Measurements from ENCODE around the gene DNAJC3. TPM values are rescaled to one million over a fixed set of nuclear protein-coding genes. Genes with fewer than 3 reads are reported as not detected.
"Not testable (repeated sequence)": the region's sequence is repeated elsewhere in the genome, so short reads cannot be mapped to it uniquely, and the experiment has no call there.

Gene DNAJC3
- polyA plus RNA-seq, 3 donors, result 41.3 to 44.2 (median 42.9) TPM

GRCh38 chr13:95667235-95667634, 9.7 kb upstream of the DNAJC3 start:
- not testable (repeated sequence) for DNase-seq (ENCODE audit: low read depth in 3 of 3, low spot score in 2 of 3)

DNA sequence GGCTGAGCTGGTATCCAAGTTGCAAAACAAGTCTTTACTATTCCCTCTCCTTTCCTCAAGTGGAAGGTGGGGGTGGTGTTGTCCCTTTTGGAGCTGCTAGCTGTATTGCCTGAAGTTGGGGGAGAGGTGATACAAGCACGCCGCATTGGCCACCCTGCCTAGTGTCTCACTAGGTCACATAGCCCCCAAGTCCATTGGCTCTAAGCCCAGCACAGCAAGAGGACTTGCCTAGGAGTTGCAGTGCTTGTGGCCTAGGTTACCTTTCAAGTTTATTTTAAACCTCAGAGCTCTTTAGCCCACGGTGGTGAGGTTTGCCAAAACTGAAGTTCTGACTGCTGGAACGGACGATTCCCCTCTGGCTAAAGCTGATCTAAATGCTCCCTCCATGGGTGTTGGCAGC, 5.3 kb upstream of the DNAJC3 start:
- no peak for DNase-seq (ENCODE audit: low read depth in 3 of 3, low spot score in 2 of 3)

GRCh38 chr13:95676105-95676761, 706 bp upstream of the DNAJC3 start:
- peak; percentile 36 to 61 (median 41) for DNase-seq (ENCODE audit: low read depth in 3 of 3, low spot score in 2 of 3)

DNA sequence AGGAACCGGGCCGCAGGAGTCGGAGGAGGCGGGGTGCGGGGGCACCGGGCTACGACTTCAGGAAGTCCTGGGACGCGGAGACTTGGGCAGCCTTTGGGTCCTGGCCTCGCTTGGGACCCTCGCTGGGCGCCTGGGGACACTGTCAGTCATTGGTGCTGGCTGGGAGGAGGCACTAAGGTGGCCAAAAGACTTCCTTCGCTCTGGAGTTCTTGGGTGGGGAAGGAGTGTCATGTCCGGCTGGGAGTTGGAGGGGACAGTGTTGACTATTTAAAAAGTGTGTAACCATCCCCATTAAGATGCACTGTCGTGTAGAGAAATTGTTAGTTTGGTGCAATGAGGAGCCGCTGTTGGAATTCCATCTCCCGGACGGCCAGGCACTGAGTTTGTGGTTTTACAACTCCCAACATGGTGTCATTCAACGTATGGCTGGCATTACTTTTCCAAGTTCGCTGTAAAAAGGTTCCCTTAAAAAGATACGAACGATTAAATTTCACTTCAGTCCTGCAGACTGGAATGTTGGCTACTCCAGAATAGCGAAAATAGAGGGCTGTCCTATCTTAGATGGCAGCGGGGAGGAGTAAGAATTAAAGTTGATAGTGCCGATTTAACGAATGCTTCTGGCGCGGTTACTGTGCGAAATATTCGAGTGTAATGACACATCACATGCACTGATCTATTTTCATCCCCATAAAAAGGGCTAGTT, 776 bp downstream of the DNAJC3 start:
- peak in 2 of 3 donors; percentile 13 to 23 for DNase-seq (ENCODE audit: low read depth in 3 of 3, low spot score in 2 of 3)

DNA sequence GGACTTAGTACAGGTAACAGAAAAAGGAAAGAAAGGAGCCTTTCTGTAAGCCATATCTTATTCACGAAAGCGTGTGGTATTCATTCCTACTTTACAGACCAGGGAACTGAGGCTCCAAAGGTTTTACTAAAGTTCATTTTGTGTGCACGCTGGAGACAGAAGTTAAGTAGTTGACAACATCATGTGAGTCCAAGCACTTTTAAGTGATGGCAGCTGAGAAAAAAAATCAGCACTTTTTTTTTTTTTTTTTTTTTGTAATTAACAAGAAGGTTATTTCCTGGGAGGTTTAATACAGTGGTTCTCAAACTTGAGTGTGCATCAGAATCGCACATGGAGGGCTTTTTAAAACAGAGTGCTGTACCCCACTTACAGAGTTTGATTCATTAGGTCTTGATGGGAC, 2.0 kb downstream of the DNAJC3 start:
- DNase-seq (ENCODE audit: low read depth in 3 of 3, low spot score in 2 of 3), result no peak

DNA sequence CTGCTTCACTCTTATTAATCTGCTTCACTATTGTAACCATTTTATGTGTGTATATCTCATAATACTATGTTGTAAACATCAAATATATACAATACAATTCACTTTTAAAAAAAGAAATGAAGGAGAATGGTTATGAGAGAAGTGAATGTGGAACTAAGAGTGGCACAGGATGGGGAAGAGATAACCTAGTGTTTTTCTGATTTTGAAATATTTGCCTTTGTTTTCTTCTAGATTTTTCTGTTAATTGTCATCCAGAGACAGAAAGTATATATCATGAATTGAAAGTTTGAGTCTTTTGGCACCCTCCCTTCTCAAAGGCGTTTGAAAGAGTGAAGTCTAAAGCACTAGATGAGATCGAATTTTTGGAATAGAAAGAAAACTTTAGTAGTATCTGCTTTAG, 2.8 kb downstream of the DNAJC3 start:
- no peak for DNase-seq (ENCODE audit: low read depth in 3 of 3, low spot score in 2 of 3)

GRCh38 chr13:95684418-95684817, 7.5 kb downstream of the DNAJC3 start:
- no peak for DNase-seq (ENCODE audit: low read depth in 3 of 3, low spot score in 2 of 3)

- not testable (repeated sequence) for DNase-seq (ENCODE audit: low read depth in 3 of 3, low spot score in 2 of 3)
Measured at GRCh38 chr13:95684960-95685359, 8.0 kb downstream of the DNAJC3 start.

DNA sequence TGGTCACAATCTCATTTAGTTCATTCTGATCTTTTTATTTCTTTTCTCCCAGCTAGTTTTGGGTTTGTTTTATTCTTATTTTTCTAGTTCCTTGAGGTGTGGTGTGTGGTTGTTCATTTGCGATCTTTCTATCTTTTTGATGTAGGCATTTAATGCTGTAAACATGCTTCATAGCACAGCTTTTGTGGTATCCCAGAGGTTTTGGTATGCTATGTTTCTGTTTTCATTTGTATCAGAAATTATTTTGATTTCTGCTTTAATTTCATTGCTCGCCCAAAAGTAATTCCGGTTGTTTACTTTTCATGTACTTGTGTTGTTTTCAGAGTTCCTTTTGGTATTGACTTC, 12.6 kb downstream of the DNAJC3 start:
- DNase-seq (ENCODE audit: low read depth in 3 of 3, low spot score in 2 of 3), result no peak

- not testable (repeated sequence) for DNase-seq (ENCODE audit: low read depth in 3 of 3, low spot score in 2 of 3)
Measured at GRCh38 chr13:95690986-95691385, 14.0 kb downstream of the DNAJC3 start.

DNA sequence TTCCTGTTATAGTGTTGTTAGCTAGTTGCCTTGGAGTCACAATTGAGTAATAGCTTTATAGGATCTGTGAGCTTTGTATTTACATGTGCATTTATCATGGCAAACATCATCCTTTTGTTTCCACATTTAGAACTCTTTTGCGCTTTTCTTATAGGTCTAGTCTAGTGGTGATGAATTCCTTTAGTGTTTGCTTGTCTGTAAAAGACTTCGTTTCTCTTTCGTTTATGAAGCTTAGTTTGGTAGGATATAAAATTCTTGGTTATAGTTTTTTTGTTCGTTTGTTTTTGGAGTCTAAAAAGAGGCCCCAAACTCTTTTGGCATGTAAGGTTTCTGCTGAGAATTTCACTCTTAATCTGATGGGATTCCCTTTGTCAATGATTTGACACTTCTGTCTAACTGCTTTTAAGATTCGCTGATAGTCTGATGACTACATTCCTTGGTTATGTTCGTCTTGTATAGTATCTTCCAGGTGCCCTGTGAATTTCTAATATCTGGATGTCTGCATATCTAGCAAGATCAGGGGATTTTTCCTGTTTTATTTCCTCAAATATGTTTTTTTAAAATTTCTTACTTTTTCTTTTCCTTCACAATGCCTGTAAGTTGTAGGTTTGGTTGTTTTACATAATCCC, 20.2 kb downstream of the DNAJC3 start:
- DNase-seq (ENCODE audit: low read depth in 3 of 3, low spot score in 2 of 3), result no peak

DNA sequence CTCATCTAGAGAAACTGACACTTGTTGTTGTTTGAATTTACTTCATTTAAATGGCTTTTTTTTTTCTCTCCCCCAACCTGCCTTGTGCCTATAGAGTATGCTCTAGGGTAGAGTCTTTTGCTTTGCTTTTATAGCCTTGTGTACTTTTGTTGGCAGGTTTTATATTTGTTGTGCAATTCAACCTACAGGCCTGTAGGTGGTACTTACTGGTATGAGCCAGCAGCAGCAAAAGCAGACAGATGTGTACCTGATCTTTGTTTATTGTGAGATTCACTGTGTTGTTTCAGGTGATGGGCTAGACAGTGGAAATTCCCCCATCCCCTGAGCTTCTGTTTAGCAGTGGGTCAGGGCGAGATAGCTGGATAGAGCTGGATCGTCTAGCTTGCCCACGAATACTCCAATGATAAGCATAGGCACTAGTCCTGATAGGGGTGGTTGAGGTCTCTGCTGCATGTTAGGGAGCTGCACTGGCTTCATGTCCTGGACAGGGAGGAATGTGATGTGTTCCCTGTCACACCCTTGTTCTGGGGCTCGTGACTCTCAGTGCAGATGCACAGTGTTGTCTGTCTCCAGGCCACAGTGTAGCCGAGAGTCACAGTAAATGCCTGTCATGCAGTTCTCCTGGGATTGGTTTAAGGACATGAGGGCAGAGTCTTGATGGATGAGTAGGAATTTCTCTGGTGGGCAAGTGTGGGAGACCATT, 21.3 kb downstream of the DNAJC3 start:
- no peak for DNase-seq (ENCODE audit: low read depth in 3 of 3, low spot score in 2 of 3)

GRCh38 chr13:95703576-95703975, 26.6 kb downstream of the DNAJC3 start:
- no peak for DNase-seq (ENCODE audit: low read depth in 3 of 3, low spot score in 2 of 3)

GRCh38 chr13:95704510-95704909, 27.6 kb downstream of the DNAJC3 start:
- DNase-seq (ENCODE audit: low read depth in 3 of 3, low spot score in 2 of 3), result no peak

DNA sequence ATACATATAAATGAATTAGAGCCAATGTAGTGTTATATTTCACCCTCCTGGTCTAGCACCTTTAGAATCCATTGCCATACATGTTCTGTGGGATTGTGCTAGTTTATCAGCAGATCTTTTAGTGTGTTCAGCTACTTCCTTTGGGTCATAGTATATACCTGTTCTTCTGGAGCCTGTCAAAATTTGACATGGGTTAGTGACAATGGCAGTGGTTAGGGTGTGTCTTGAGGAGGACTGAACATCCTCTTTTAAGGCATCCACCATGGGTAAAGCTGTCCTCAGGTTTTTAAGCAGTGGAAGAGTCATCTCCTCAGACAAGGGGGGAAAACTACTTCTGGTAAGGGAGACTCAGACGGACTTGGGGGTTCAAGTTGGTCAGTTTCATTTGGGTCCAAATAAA, 29.4 kb downstream of the DNAJC3 start:
- no peak for DNase-seq (ENCODE audit: low read depth in 3 of 3, low spot score in 2 of 3)

DNA sequence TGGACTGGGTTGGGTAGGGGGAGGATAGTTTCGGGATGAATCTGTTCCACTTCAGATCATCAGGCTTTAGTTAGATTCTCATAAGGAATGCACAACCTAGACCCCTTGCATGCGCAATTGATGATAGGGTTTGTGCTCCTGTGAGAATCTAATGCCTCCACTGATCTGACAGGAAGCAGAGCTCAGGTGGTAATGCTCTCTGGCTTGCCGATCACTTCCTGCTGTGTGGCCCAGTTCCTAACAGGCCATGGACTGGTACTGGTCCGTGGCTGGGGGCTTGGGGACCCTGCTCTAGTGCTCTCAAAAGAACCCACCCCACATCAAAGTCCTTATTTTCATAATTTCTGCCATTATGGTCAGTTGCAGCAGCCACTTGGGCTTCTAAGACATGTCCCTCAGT, 30.1 kb downstream of the DNAJC3 start:
- no peak for DNase-seq (ENCODE audit: low read depth in 3 of 3, low spot score in 2 of 3)

- DNase-seq (ENCODE audit: low read depth in 3 of 3, low spot score in 2 of 3), result no peak
Measured at GRCh38 chr13:95707442-95708390, 30.8 kb downstream of the DNAJC3 start.

DNA sequence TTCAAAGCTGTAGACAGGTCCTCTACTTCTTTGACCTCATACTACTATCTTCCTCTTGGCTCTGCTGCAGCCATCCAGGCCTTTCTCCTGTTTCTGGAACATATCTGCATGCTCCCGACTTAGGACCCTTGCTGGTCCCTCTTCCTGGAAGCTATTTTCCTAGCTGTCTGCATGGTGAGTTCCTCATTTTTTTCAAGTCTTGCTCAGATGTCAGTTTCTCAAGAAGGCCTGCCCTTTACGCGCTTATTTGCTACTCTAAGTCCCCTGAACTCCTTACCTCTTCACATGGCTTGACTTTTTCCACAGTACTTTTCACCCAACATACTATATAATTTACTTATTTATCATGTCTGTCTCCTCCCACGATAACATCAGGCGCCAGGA, 31.4 kb downstream of the DNAJC3 start:
- DNase-seq (ENCODE audit: low read depth in 3 of 3, low spot score in 2 of 3), result no peak

DNA sequence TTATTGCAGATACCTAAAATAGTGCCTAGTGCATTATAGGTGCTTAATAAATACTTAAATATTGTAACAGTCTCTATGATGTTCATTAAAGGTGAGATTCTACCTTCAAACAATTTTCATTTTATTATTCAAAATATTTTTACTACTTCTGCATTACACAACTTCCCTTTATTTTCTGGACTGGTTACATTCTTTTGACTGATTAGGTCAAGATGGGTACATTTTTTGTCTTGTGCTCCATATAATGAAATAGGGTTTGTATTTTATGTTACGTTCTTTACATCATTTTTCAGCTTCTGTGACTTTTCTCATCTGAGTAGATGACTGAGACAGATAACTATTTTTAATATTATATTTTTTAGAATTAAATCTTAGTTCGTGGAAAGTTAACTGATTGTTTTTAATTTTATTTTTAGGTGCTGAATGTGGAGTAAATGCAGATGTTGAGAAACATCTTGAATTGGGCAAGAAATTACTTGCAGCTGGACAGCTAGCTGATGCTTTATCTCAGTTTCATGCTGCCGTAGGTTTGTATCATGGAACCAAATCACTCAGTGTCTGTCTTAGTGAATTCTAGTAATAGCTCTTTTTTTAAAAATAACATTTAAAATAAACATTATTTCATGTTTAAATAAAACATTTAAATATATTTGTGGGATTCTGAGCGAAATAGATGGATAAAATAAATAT, 32.0 kb downstream of the DNAJC3 start:
- no peak for DNase-seq (ENCODE audit: low read depth in 3 of 3, low spot score in 2 of 3)

- DNase-seq (ENCODE audit: low read depth in 3 of 3, low spot score in 2 of 3), result no peak
Measured at GRCh38 chr13:95710313-95710712, 33.4 kb downstream of the DNAJC3 start.
